HepG2 (cell line): ENCODE measurements around the gene KCTD13. TPM values are rescaled to one million over a fixed set of nuclear protein-coding genes. Genes with fewer than 3 reads are reported as not detected.

Source experiments
- ATF4 ChIP-seq, 2 experiments: fragments of 450-650 bp in 1 of 2; sonication (generic) in 1 of 2; formaldehyde crosslinking; IDR thresholded peaks; 2 replicates each; pipeline versions ENCODE4 v1.5.0 to v1.8.0; 2020 to 2022; ENCODE audit warnings: mild to moderate bottlenecking in 1 of 2, missing genetic modification reagents in 1 of 2
- HMGA1 ChIP-seq: sonication (generic); formaldehyde crosslinking; conservative IDR thresholded peaks from 2 replicates; pipeline ENCODE4 v1.4.0; 2020; ENCODE audit warnings: missing genetic modification reagents
- HNF4G ChIP-seq, 2 experiments: sonication (generic) in 1 of 2; formaldehyde crosslinking in 1 of 2; IDR thresholded peaks; 2 replicates each; pipeline versions ENCODE4 v1.4.0 to v1.6.1; 2011 to 2020; ENCODE audit warnings: borderline replicate concordance in 2 of 2, low read depth in 2 of 2, mild to moderate bottlenecking in 2 of 2, low read length in 1 of 2, missing genetic modification reagents in 1 of 2, moderate library complexity in 1 of 2
- ISX ChIP-seq: sonication (generic); formaldehyde crosslinking; conservative IDR thresholded peaks from 2 replicates; pipeline ENCODE4 v1.5.0; 2020; ENCODE audit warnings: missing genetic modification reagents
- MAFF ChIP-seq: IDR thresholded peaks from 2 replicates; pipeline ENCODE4 v1.6.1; 2011; ENCODE audit warnings: low read depth, low read length, improper control_type of control experiment
- NFE2L2 ChIP-seq: fragments of 150-350 bp; IDR thresholded peaks from 2 replicates; pipeline ENCODE4 v1.6.1; 2014; ENCODE audit warnings: low read length
- SMAD9 ChIP-seq: sonication (generic); formaldehyde crosslinking; IDR thresholded peaks from 2 replicates; pipeline ENCODE4 v1.5.1; 2020; ENCODE audit warnings: mild to moderate bottlenecking, missing genetic modification reagents
- SOX13 ChIP-seq, 3 experiments: fragments of 450-650 bp in 1 of 3; sonication (generic) in 1 of 3; formaldehyde crosslinking in 1 of 3; IDR thresholded peaks in 2 of 3; conservative IDR thresholded peaks in 1 of 3; 2 replicates each; pipeline versions ENCODE4 v1.5.0 to v1.6.1; 2016 to 2020; ENCODE audit warnings: antibody characterized with exemption in 1 of 3, mild to moderate bottlenecking in 1 of 3, missing compliant biosample characterization in 1 of 3, missing genetic modification reagents in 1 of 3, moderate library complexity in 1 of 3
- SOX6 ChIP-seq, 2 experiments: fragments of 450-650 bp in 1 of 2; sonication (generic) in 1 of 2; formaldehyde crosslinking in 1 of 2; IDR thresholded peaks; 2 replicates each; pipeline versions ENCODE4 v1.4.0 to v1.6.1; 2017 to 2020; ENCODE audit warnings: antibody characterized with exemption in 1 of 2, mild to moderate bottlenecking in 1 of 2, missing genetic modification reagents in 1 of 2
- TCF12 ChIP-seq, 2 experiments: fragments of 450-650 bp in 1 of 2; sonication (generic) in 1 of 2; formaldehyde crosslinking in 1 of 2; IDR thresholded peaks; 2 replicates each; pipeline versions ENCODE4 v1.6.1 to v1.8.0; 2017 to 2022; ENCODE audit warnings: antibody characterized with exemption in 1 of 2, mild to moderate bottlenecking in 1 of 2, missing genetic modification reagents in 1 of 2, moderate library complexity in 1 of 2
- ZBTB34 ChIP-seq: sonication (generic); formaldehyde crosslinking; IDR thresholded peaks from 2 replicates; pipeline ENCODE4 v1.8.0; 2022; ENCODE audit warnings: mild to moderate bottlenecking, missing genetic modification reagents
- ZGPAT ChIP-seq: IDR thresholded peaks from 2 replicates; pipeline ENCODE4 v1.6.1; 2016; ENCODE audit warnings: mild to moderate bottlenecking
- ZNF280D ChIP-seq: sonication (generic); formaldehyde crosslinking; IDR thresholded peaks from 2 replicates; pipeline ENCODE4 v1.5.1; 2020; ENCODE audit warnings: mild to moderate bottlenecking, missing genetic modification reagents
- ZNF580 ChIP-seq: IDR thresholded peaks from 2 replicates; pipeline ENCODE4 v1.6.1; 2016; ENCODE audit warnings: low read depth, borderline replicate concordance
- ZNF660 ChIP-seq: sonication (generic); formaldehyde crosslinking; IDR thresholded peaks from 2 replicates; pipeline ENCODE4 v1.5.1; 2020; ENCODE audit warnings: mild to moderate bottlenecking, low read depth, missing genetic modification reagents, borderline replicate concordance
- ZNF691 ChIP-seq: sonication (generic); formaldehyde crosslinking; IDR thresholded peaks from 2 replicates; pipeline ENCODE4 v1.4.0; 2020; ENCODE audit warnings: missing genetic modification reagents, low read depth, mild to moderate bottlenecking, borderline replicate concordance
- ZNF839 ChIP-seq: sonication (generic); formaldehyde crosslinking; IDR thresholded peaks from 2 replicates; pipeline ENCODE4 v1.4.0; 2020; ENCODE audit warnings: missing genetic modification reagents, mild to moderate bottlenecking, borderline replicate concordance
- ZSCAN9 ChIP-seq: IDR thresholded peaks from 2 replicates; pipeline ENCODE4 v1.6.1; 2016; ENCODE audit warnings: borderline replicate concordance
- polyA plus RNA-seq, 8 experiments: library from polyadenylated mRNA; depleted of rRNA in 3 of 8; stranded (reverse) in 7 of 8; unstranded in 1 of 8; fragments of >200 nt; fragmentation: Illumina TruSeq in 4 of 8; extraction: Trizol in 4 of 8; gene quantifications; 2 replicates each; pipeline versions ENCODE4 v1.2.1 to v1.2.3, GENCODE V29; 2011 to 2016; ENCODE audit warnings: low read depth in 4 of 8, missing spikeins in 1 of 8, mixed read lengths in 1 of 8; ENCODE audit not compliant: insufficient read depth in 1 of 8
- total RNA-seq, 5 experiments: library from RNA; depleted of rRNA; stranded (reverse); fragments of >200 nt; fragmentation: Illumina TruSeq; extraction: Trizol; gene quantifications; 2 replicates each; pipeline ENCODE4 v1.2.3, GENCODE V29; 2016; ENCODE audit warnings: low read depth in 1 of 5

Gene KCTD13
- total and polyA plus RNA-seq, 2 of the 13 experiments (the other 11 are each of a cell fraction or from before 2014, with no cell fraction given), result 6.3 to 14.7 TPM

- TF ChIP-seq ZNF691, result no peak
- TF ChIP-seq HMGA1 (CRISPR knock-in tag), result no peak
- TF ChIP-seq ZSCAN9 (CRISPR knock-in tag), result no peak
- no peak for TF ChIP-seq TCF12 (IDR thresholded peaks at IDR 0.05)
- no peak for TF ChIP-seq TCF12 (CRISPR knock-in tag; IDR thresholded peaks at IDR 0.05)
- no peak for TF ChIP-seq SOX13 (IDR thresholded peaks at IDR 0.05)
- no peak; a peak in 1 of 4 replicates for TF ChIP-seq SOX13 (CRISPR knock-in tag; conservative IDR thresholded peaks at IDR 0.05 in 1 of 2, IDR thresholded peaks at IDR 0.05 in 1 of 2)
- no peak for TF ChIP-seq NFE2L2
- TF ChIP-seq SMAD9 (CRISPR knock-in tag), result no peak
- no peak for TF ChIP-seq ZNF660 (CRISPR knock-in tag)
- no peak; the same call in 1 of the 2 replicates for TF ChIP-seq ZGPAT (CRISPR knock-in tag)
- TF ChIP-seq SOX6 (IDR thresholded peaks at IDR 0.05), result no peak
- peak; percentile 44; the same call in 1 of the 2 replicates for TF ChIP-seq SOX6 (CRISPR knock-in tag; IDR thresholded peaks at IDR 0.05)
- 0 out of 2 replicates have a peak, but pooled peaks have one; percentile 40 for TF ChIP-seq ISX (CRISPR knock-in tag)
- no peak for TF ChIP-seq HNF4G (IDR thresholded peaks at IDR 0.05; ENCODE audit: borderline replicate concordance, low read depth, low read length)
- no peak for TF ChIP-seq HNF4G (CRISPR knock-in tag; IDR thresholded peaks at IDR 0.05; ENCODE audit: borderline replicate concordance, low read depth)
- TF ChIP-seq MAFF, result no peak
- 0 out of 2 replicates have a peak, but pooled peaks have one; percentile 33 for TF ChIP-seq ZNF280D (CRISPR knock-in tag)
- TF ChIP-seq ZNF839, result no peak
- no peak for TF ChIP-seq ZBTB34 (CRISPR knock-in tag)
- TF ChIP-seq ZNF580 (CRISPR knock-in tag), result no peak; the same call in 1 of the 2 replicates
- TF ChIP-seq ATF4 (CRISPR knock-in tag; IDR thresholded peaks at IDR 0.05), result no peak
Measured at GRCh38 chr16:29962344-29962994, 36.4 kb upstream of the KCTD13 start (continued).
